ENCODE results near the gene FRMD8.

Gene FRMD8

GRCh38 chr11:65394125-65394536, 7.7 kb downstream of the FRMD8 start:
- DNase-seq = no peak

- no peak for DNase-seq
Observed at GRCh38 chr11:65395961-65396530, 9.6 kb downstream of the FRMD8 start.

GRCh38 chr11:65396769-65397745, 10.6 kb downstream of the FRMD8 start:
- DNase-seq = no peak

- DNase-seq = no peak
Observed at GRCh38 chr11:65398362-65398910, 12.0 kb downstream of the FRMD8 start.

GRCh38 chr11:65399249-65399648, 12.8 kb downstream of the FRMD8 start:
- no peak for DNase-seq

- no peak for DNase-seq
Observed at GRCh38 chr11:65399845-65400244, 13.4 kb downstream of the FRMD8 start.

- no peak for DNase-seq
Observed at GRCh38 chr11:65400307-65401072, 14.1 kb downstream of the FRMD8 start.

- DNase-seq = no peak
Observed at GRCh38 chr11:65401073-65401802, 14.8 kb downstream of the FRMD8 start.

- DNase-seq = no peak
Observed at GRCh38 chr11:65401803-65402248, 15.4 kb downstream of the FRMD8 start.

GRCh38 chr11:65402790-65403189, 16.4 kb downstream of the FRMD8 start:
- DNase-seq = no peak

- no peak for DNase-seq
Observed at GRCh38 chr11:65403607-65404121, 17.2 kb downstream of the FRMD8 start.

- no peak for DNase-seq
Observed at GRCh38 chr11:65404210-65404609, 17.8 kb downstream of the FRMD8 start.

- no peak for DNase-seq
Observed at GRCh38 chr11:65404638-65405339, 18.4 kb downstream of the FRMD8 start.

- DNase-seq = peak; percentile 59
Observed at GRCh38 chr11:65410936-65411680, 24.7 kb downstream of the FRMD8 start.

GRCh38 chr11:65411681-65412070, 25.2 kb downstream of the FRMD8 start:
- DNase-seq = peak; percentile 55

GRCh38 chr11:65412271-65413076, 26.0 kb downstream of the FRMD8 start:
- DNase-seq = peak; percentile 49

- peak; percentile 44 for DNase-seq
Observed at GRCh38 chr11:65413077-65413664, 26.7 kb downstream of the FRMD8 start.

GRCh38 chr11:65414776-65415498, 28.5 kb downstream of the FRMD8 start:
- peak; percentile 45 for DNase-seq
